ENCODE results near the gene TRABD. TPM values are rescaled to one million over a fixed set of nuclear protein-coding genes. Genes with fewer than 3 reads are reported as not detected.

TRABD gene
- total RNA-seq, 1 donor from 2014 or later, result 22.8 TPM

DNA sequence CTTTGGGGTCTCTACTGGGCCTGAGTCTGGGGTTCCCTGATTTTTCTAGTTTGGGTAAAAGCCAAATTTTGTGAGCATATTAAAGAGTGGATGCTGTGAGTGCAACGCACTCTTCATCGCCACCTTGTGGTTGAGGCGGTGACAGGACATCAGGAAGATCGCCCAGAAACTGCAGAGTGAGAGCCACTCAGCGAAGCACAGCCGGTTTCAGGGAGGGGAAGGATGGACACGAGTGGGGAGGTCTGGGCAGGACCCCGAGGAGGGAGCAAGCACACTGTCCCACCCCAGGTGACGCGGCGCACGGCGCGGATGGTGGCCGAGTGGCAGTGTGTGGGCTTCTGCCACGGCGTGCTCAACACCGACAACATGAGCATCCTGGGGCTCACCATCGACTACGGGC lies 24.2 kb downstream of the TRABD start:
- ATAC-seq (peak; percentile 46), DNase-seq (ENCODE audit: low spot score) (peak; percentile 85)
- intact Hi-C loops (cut with DNase I), result no loop called here

DNA sequence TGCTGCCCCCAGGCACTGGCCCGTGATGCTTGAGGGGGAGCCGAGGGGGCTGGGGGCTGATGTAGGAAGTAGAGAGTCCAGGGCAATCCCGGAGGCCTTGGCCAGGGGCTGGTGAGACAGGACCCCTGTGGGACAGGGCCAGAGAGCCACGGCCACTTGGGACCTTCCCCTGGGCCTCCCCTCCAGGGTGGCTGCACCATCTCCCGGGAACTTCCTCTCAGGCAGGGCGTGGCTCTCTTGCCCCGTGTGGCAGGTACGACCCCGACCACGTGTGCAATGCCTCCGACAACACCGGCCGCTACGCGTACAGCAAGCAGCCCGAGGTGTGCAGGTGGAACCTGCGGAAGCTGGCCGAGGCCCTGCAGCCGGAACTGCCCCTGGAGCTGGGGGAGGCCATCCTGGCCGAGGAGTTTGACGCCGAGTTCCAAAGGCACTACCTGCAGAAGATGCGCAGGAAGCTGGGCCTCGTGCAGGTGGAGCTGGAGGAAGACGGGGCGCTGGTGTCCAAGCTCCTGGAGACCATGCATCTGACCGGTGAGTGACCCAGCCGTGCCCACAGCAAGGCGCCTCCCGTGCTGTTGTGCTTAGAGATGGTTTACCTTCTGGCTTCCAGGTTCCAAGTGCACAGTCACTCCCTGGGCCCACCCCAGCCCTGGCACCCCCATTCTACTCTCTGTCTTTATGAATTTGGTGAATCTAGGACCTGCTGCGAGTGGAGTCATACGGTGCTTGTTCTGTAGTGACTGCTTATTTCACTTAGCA lies 24.8 kb downstream of the TRABD start:
- intact Hi-C loops (cut with DNase I), result no loop called here
- DNase-seq (ENCODE audit: low spot score) (peak; percentile 61), ATAC-seq (no peak)

DNA sequence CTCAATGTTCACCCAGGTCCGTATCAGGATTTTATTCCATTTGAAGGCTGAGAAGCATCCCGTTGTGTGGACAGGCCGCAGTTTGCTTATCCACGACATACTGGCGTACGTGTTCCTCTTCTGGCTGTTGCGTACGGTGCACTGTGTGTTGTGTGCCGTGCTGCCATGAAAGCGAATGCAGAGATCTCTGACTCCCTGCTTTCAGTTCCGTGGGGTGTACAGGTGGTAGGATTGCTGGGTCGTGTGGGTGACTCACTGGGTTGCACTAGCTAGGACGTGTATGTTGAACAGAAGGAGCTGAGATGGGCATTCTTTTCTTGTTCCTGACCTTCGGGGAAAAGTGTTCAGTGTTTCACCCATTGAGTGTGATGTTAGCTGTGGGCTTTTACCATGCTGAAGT lies 25.4 kb downstream of the TRABD start:
- no peak for DNase-seq (ENCODE audit: low spot score)
- ATAC-seq, result no peak
- intact Hi-C loops (cut with DNase I), result no loop called here

DNA sequence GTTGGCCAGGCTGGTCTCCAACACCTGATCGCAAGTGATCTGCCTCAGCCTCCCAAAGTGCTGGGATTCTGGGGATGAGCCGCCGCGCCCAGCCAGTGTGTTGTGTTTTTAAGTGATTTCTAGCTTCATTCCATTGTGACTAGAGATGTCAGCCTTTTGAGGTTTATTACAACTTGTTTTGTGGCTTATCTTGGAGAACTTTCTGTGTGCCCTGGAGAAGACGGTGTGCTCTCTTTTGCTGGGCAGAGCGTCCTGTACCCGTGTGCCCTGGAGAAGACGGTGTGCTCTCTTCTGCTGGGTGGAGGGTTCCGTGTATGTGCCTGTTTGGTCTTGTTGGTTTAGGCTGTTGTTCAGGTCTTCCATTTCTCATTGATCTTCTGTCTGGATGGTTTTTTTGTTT lies 27.6 kb downstream of the TRABD start:
- intact Hi-C loops (cut with DNase I), result no loop called here
- DNase-seq (ENCODE audit: low spot score) (no peak), ATAC-seq (no peak)

DNA sequence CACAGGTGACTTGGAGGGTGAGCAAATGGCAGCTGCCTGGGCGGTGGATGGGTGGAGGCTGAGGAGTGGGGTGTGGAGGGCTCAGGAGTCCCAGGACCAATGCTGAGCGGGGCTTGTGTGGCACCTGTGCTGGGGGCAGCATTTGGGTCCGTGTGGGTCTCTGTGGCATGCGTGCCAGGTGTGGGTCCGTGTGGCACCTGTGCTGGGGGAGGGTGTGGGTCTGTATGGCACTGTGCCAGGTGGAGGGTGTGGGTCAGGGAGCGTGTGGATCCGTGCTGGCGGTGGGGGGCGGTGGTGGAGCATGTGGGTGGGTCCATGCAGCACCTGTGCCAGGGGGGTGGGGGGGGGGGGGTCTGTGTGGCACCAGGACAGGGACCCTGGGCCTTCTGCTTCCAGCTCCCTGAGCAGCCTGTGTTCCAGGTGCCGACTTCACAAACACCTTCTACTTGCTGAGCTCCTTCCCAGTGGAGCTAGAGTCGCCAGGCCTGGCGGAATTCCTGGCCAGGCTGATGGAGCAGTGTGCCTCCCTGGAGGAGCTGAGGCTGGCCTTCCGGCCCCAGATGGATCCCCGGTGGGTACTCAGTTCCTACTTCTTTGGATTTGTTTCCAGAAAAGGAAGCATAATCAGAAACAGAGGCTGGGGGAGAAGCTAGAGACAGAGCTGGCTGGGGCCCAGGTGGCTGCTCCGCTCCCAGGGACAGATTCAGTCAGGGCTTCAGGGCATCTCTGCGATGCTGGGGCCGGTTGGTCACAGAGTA lies 29.8 kb downstream of the TRABD start:
- ATAC-seq, result no peak
- intact Hi-C loops (cut with DNase I), result no loop called here
- DNase-seq (ENCODE audit: low spot score), result no peak

DNA sequence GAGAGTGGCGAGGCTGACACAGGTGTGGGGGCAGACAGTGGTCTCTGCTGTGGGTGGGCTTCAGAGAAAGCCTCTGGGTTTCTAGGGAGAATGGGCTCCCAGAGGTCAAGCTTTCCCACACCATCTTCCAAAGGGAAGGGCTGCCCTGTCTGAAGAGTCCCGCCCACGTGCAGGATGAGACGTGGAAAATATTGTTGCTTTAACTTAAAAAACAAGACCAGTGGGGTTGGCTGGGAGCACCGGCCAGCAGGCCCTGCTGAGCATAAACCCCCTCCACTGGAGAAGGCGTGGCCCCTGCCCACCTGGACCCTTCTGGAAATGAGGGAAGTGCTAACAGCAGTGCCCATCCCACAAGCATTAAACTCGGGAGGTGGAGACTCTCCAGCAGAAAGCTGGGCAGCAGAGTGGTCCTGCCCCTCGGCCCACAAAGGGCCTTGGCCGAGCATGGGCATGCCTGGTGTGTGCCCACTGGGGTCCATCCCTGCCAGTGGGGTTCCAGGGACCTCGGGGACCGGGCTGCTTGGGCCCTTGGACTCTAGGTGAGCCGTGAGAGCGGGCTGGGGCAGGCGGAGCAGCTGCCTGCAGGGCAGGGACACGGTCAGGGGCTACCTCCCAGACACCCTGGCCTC lies 30.5 kb downstream of the TRABD start:
- intact Hi-C loops (cut with DNase I), result no loop called here
- ATAC-seq (no peak), DNase-seq (ENCODE audit: low spot score) (no peak)

DNA sequence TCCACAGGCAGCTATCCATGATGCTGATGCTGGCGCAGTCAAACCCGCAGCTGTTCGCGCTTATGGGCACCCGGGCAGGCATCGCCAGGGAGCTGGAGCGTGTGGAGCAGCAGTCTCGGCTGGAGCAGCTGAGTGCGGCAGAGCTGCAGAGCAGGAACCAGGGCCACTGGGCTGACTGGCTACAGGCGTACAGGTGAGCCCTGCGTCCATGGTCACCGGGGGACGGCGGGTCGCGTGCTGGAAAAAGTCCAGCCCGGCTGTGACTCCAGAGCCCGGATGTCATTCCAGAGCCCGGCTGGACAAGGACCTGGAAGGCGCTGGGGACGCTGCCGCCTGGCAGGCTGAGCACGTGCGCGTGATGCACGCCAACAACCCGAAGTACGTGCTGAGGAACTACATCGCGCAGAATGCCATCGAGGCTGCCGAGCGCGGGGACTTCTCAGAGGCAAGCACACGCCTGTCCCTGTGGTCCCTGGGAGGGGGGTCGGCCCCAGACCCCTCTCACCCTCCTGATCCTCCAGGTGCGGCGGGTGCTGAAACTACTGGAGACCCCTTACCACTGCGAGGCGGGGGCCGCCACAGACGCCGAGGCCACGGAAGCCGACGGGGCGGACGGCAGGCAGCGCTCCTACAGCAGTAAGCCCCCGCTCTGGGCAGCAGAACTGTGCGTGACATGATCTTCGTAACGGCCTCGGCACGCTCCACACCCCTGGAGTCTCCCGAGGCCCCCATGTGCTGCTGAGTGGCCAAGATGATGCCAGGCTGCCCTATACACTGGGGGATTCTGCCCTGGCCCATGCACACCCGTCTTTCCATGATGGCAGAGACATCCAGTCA lies 31.2 kb downstream of the TRABD start:
- intact Hi-C loops (cut with DNase I), result no loop called here
- ATAC-seq (no peak), DNase-seq (ENCODE audit: low spot score) (no peak)

DNA sequence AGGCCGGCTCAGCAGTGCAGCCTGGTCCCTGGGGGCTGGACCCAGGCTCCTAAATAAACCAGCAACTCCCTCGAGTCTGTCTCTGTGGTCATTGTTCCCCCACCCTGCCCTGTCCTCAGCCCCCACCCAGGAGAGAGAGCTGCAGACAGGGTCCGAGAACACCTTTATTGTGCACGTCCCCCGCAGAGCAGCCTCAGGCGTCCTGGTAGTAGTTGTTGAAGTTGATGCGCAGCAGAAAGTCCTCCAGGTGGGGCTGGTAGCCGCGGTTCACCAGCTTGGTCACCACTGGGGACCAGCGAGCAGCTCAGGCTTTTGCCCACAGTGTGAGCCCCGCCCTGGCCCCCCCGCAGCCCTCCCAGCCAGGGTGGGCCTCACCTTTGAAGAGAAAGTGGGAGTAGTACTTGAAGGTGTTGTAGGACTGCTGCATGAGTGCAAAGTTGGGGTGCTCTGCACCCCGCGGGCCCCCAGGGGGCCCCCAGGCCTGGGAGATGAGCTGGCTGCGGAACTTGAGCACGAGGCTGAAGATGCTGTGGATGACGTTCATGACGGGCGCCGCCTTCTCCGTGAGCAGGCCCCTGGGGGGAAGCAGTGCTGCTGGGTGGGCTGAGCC lies 31.9 kb downstream of the TRABD start:
- DNase-seq (ENCODE audit: low spot score) (no peak), ATAC-seq (no peak)
- intact Hi-C loops (cut with DNase I), result no loop called here

DNA sequence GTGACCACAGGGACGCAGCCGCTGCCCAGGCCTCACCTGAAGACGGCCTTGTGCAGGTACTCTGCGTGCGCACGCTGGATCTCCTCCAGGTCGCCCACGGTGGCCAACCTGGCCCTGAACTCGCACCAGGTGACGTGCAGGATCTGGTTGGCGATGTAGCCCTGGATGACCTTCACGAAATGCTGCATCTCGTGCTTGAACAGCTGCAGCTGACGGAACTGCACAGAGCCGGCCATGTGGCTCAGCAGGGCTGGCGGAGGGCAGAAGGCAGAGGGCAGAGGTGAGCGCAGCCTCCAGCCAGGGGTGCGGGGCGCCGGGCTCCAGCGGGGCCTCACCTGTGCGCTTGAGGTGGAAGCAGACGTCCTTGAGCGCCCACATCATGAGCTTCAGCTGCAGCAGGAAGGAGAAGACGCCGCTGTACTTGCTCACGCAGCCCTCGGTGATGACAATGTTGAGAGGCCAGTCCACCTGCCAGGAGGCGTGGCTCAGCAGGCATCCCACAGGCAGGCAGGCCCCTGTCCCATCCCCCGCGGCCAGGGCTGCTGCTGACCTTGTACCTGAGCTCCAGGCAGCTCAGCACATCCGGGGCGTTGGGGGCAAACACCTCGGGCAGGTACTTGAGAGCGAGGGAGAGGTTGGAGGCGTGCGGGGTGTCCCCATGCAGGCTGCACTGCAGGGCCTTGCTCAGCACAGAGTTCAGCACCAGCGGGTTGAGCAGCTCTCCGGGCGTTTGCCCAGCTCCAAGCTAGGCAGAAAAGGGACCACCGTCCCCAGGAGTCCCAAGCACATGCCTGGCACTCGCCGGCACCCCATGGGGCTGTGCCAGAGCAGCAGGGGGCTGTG lies 32.7 kb downstream of the TRABD start:
- DNase-seq (ENCODE audit: low spot score), result no peak
- ATAC-seq, result no peak
- intact Hi-C loops (cut with DNase I), result no loop called here

DNA sequence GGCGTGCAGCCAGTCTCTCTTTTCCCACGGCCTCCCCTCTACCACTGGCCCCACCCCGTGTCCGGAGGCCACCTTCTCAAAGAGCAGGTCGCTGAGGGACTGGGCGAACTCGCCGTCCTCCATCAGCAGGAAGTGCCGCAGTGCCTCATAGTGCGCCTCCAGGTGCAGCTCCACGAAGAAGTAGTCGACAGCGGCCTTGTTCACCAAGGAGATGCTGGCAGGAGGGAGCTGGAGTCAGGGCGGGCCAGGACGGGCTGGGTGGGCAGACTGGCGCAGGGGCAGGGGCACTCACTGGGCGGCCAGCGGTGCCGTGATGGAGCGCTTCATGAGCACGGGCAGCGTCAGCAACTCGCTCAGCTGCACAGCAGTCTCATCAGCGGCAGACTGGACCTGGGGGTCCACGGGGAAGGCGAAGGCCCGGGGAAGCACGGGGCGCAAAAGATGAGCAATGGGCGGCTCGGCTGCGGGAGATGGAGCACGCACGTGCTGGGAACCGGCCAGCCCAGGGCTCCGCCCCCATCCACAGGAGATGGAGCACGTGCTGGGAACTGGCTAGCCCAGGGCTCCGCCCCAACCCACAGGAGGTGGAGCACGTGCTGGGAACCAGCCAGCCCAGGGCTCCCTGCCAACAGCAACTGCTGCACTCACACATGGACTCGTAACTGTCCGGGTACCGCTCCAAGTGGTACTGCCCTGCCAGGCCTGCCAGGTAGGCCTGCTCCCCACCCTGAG lies 33.4 kb downstream of the TRABD start:
- peak; percentile 82 for DNase-seq (ENCODE audit: low spot score)
- peak; percentile 86 for ATAC-seq
- intact Hi-C loops (cut with DNase I), result no loop called here

DNA sequence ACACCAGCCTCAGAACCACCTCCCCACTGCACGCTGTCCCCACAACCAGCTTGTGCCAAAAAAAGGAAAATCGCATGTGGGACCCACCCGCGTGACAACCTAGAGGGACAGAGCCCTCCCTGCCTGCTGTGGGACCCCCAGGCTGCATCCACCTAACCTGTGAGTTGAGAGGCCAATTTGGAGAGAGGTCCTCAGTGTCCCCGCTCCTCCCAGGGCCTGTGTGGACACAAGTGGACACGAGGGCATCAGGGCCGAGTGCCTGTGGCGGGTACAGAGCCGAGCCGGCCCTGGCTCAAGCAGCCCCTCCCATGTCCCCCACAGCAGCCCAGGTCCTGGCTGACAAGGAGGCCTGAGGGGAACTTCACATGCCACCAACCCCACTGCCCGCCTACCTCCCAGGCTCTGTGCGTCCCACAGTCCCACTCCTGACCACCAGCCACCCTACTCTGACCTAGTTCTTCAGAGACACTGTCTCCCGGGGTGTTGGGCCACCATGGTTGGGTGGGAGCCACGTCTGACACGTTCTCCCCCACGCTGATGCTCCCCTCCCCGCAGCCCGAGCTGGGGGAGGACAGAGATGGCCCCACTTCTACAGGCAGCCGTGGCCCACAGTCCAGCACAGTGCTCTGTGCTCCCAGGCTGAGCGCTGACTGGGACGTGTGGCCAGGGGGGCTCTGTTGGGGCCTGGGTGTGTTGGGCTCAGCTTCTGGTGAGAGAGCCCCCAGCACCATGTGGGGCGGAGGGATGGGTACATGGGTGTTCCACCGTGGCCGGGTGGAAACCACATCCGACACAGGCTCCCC lies 34.3 kb downstream of the TRABD start:
- DNase-seq (ENCODE audit: low spot score) (no peak), ATAC-seq (no peak)
- intact Hi-C loops (cut with DNase I), result no loop called here

DNA sequence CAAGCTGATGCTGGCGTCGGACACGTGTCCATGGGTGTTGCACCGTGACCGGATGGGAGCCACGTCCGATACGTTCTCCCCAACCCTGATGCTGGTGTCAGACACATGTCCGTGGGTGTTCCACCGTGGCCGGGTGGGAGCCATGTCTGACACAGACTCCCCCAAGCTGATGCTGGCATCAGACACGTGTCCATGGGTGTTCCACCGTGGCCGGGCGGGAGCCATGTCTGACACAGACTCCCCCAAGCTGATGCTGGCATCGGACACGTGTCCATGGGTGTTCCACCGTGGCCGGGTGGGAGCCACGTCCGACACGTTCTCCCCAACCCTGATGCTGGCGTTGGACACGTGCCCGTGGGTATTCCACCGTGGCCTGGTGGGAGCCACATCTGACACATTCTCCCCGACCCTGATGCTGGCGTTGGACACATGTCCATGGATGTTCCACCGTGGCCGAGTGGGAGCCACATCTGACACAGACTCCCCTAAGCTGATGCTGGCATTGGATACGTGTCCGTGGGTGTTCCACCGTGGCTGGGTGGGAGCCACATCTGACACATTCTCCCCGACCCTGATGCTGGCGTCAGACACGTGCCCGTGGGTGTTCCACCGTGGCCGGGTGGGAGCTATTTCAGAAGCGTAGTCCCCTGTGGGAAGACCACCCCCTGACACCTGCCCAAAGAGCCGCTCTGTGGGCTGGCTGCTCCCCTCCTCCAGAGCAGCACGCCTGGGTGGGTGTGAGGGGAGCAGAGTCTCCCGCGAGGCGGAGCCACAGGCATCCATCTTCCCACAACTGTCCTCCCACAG lies 35.1 kb downstream of the TRABD start:
- intact Hi-C loops (cut with DNase I), result no loop called here

DNA sequence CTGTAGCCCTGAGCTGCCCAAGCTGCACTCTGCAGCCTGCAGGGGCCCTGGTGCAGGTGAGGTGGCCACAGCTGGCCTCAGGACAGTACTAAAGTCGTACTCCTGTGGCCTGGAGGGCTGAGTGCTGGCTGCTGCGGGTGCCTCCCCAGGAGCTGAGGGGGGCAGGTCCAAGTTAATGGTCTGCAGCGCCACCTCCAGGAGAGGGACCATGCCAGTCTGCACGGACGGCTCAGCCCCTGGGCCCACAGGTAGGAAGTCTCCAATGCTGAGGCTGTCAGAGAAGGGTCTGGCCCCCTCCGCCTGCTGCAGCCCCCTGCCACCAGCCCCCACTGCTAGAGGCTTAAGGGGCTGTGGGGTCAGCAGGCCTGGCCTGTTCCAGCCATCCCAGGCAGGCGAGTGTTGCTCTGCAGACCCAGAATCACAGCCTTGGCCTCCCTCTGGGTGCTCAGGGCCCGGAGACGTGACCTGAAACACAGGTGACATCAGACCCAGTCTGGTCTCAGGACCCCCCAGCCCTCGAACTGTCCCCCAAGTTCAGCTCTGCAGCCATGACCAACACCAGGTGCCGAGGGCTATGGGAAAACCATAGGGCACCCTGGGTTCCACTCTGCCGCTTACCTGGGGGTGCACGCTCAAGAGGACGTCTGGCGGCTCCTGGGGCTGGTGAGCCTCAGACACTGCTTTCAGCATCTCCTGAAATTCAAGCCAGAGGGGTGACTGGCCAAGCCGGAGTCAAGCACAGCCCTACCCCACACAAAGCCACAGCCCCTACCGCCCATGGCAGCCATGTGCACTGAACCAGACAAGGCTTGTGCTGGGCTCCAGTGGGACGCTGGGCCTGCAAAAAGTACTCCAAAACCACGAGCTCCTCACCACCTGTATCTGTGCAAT lies 35.9 kb downstream of the TRABD start:
- intact Hi-C loops (cut with DNase I), result no loop called here
- ATAC-seq (no peak), DNase-seq (ENCODE audit: low spot score) (no peak)

More for the DNA sequence above, 35.1 kb downstream of the TRABD start:
- no peak for DNase-seq (ENCODE audit: low spot score)
- no peak for ATAC-seq

DNA sequence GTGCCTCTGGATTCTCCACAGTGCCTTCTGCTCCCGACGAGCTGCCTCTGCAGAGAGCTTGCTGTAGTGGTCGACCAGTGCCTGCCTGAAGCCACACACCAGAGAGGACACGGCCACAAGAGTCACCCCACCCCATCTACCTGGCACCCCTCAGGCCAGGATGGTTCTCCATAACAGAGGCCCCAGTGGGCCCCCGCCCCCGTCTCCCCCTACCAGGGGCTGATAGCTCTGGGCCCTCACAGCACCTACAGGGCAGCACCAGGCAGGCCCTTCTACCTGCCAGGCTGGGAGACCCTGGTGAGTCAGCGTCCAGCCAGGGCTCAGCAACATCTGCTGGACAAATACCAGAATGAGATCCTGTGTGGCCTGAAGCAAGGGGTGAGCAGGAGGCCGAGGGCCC lies 36.8 kb downstream of the TRABD start:
- DNase-seq (ENCODE audit: low spot score) (no peak), ATAC-seq (no peak)
- intact Hi-C loops (cut with DNase I), result no loop called here

DNA sequence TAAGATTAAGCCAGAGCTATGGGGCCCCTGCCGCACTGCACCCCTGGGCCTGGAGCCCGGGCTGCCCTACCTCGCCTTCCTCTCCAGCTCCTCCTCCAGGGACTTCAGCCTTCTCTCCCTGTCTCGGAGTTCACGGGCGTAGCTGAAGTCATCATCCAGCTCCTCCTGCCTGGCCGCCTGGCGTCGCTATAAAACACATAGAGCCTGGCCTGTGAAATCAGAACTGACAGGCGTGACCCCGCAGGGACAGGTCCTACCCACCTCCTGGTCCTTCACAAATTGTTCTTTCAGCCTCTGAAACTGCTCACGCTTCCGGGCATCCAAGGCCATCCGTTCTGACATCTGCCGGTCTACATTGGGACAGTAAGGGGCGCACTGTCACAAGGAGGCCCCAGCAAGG lies 38.4 kb downstream of the TRABD start:
- ATAC-seq, result no peak
- intact Hi-C loops (cut with DNase I), result no loop called here
- no peak for DNase-seq (ENCODE audit: low spot score)

All from sciatic nerve (tissue), 2 donors.